ENCODE measurements around the gene PPA1. TPM values are rescaled to one million over a fixed set of nuclear protein-coding genes. Genes with fewer than 3 reads are reported as not detected.
A peak's percentile ranks its signal among the peaks of the same experiment; 100 is the strongest.

PPA1 gene
- total RNA-seq, 1 donor from 2014 or later: 175 TPM

DNA sequence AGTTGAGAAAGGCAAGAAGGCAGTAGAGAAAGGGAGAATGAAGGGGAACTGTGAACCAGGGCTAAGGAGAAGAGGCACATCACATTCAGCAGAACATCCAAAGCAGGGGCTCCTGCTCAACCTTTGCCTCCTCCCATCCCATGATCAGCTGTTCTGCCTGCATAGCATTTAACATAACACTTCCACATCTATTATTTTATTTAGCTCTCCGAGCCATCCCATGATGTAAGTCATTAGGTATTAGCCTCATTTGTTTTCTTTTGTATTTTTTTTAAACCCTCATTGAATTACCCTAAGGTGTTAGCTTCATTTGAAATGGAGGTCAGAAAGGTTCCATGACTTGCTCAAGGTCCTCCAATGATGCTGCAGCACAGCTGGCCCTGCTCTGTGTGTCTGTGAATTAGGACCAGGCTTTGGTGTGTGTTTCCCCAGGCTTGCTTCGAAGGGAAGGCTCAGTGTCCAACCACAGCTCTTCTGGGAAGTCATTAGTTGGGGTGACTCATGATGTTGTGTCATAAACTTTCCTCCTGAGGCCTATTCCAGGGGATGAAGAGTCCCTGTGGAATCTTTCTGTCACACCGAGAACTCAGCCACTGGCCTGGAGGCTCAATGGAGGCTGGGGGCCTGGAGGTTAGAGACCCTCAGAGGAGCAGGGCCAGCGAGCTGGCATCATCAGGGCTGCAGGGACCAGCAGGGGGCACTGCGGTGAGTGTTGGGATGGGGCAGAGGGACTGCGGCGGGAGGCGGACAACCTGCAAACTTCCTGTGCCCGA, 34.1 kb upstream of the PPA1 start:
- no peaks in the 10 kb centered on the region for H3K4me1 ChIP-seq
- DNase-seq: no peak

DNA sequence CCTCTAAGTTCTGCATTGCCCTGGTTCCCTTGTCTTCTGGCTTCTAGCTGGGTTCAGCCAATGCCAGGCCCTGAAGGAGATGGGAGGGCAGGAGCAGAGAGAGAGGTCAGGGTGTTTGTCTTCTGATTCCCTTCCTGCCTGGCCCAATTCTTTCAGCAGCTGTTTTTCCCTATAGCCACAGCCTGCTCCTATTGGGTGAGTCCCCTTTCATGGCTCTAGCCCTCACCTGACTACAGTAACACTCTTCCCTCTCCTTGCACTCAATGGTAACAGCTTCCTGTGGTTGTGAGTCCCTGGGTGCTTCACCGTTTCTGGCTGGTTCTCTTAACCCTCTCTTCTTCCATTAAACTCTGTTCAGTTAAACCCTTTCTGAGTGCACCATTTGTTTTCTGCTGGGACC, 33.5 kb upstream of the PPA1 start:
- Histone ChIP-seq H3K27ac (no peak overlapping the region), H3K36me3 (no peaks in the 10 kb centered on the region), H3K9me3 (no peaks in the 10 kb centered on the region), H3K4me1 (no peaks in the 10 kb centered on the region), H3K4me3 (no peak overlapping the region), H3K27me3 (no peaks in the 10 kb centered on the region)
- TF ChIP-seq, protein P1, sequence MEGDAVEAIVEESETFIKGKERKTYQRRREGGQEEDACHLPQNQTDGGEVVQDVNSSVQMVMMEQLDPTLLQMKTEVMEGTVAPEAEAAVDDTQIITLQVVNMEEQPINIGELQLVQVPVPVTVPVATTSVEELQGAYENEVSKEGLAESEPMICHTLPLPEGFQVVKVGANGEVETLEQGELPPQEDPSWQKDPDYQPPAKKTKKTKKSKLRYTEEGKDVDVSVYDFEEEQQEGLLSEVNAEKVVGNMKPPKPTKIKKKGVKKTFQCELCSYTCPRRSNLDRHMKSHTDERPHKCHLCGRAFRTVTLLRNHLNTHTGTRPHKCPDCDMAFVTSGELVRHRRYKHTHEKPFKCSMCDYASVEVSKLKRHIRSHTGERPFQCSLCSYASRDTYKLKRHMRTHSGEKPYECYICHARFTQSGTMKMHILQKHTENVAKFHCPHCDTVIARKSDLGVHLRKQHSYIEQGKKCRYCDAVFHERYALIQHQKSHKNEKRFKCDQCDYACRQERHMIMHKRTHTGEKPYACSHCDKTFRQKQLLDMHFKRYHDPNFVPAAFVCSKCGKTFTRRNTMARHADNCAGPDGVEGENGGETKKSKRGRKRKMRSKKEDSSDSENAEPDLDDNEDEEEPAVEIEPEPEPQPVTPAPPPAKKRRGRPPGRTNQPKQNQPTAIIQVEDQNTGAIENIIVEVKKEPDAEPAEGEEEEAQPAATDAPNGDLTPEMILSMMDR (IDR thresholded peaks at IDR 0.05): no peak
- DNase-seq (no peak), ATAC-seq (no peak)
- intact Hi-C loops (cut with DNase I): no loop called here

More for the DNA sequence above, 34.1 kb upstream of the PPA1 start:
- no peaks in the 10 kb centered on the region for H3K27me3 ChIP-seq
- TF ChIP-seq, protein P1 (IDR thresholded peaks at IDR 0.05): peak; percentile 28
- no peak overlapping the region for H3K4me3 ChIP-seq
- H3K27ac ChIP-seq: no peak overlapping the region
- H3K36me3 ChIP-seq: no peaks in the 10 kb centered on the region
- H3K9me3 ChIP-seq: no peaks in the 10 kb centered on the region
- ATAC-seq: peak; percentile 55
- intact Hi-C loops (cut with DNase I): no loop called here

DNA sequence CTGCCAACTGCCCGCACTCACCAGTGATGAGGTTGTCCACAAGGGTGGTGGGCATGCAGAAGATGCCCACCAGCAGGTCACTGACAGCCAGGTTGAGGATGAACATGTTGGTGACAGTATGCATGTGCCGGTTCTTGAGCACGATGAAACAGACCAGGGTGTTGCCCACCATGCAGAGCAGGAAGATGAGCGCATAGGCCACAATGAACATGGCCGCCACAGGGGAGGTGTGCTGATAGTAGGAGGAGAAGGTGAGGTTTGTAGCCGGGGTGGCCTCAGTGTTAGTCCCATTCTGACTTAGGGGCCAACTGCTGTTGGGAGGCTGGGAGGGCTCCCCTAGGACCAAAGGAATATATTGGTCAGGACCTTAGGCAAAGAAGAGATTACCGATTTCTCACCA, 32.8 kb upstream of the PPA1 start:
- H3K9me3 ChIP-seq: no peaks in the 10 kb centered on the region
- no peak overlapping the region for H3K27ac ChIP-seq
- no peaks in the 10 kb centered on the region for H3K27me3 ChIP-seq
- no peaks in the 10 kb centered on the region for H3K4me1 ChIP-seq
- DNase-seq (no peak), ATAC-seq (no peak)
- no peak overlapping the region for H3K4me3 ChIP-seq
- TF ChIP-seq, protein P1 (IDR thresholded peaks at IDR 0.05): no peak
- no peaks in the 10 kb centered on the region for H3K36me3 ChIP-seq
- intact Hi-C loops (cut with DNase I): no loop called here

DNA sequence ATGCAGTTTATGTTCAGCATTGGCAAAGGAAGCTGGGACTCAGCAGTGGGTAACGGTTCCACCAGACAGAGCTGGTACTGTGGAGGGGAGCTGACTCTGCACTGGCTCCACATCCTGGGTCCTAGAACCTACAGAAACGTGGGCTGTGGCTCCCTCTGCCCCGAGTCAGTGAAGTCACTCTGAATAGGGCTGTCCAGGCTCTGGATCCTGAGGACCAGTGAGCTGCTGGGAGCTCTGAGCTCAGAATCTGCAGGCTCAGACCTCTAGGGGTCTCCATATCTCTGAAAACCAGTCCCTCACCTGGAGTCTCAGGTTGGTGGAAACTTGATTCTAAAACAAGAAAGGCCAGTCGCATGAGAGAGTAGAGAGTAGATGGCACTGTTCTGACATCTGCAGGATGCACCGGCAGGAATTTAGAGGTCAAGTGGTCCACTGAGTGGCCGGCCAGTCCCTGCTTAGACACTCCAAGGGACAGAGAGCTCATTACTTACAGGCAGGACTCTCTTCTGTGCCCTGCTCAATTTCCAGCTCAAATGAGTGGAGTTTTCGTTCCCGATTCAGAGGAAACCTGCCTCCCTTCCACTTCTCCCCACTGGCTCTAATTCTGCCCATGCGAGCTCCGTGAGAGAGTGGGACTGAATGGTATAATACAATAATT, 31.9 kb upstream of the PPA1 start:
- ATAC-seq (peak; percentile 88), DNase-seq (no peak)
- no peaks in the 10 kb centered on the region for H3K4me1 ChIP-seq
- TF ChIP-seq, protein P1 (IDR thresholded peaks at IDR 0.05): peak; percentile 33
- intact Hi-C loops (cut with DNase I): no loop called here
- no peaks in the 10 kb centered on the region for H3K27me3 ChIP-seq
- no peaks in the 10 kb centered on the region for H3K9me3 ChIP-seq
- no peaks in the 10 kb centered on the region for H3K36me3 ChIP-seq
- H3K27ac ChIP-seq: no peak overlapping the region
- H3K4me3 ChIP-seq: no peak overlapping the region

DNA sequence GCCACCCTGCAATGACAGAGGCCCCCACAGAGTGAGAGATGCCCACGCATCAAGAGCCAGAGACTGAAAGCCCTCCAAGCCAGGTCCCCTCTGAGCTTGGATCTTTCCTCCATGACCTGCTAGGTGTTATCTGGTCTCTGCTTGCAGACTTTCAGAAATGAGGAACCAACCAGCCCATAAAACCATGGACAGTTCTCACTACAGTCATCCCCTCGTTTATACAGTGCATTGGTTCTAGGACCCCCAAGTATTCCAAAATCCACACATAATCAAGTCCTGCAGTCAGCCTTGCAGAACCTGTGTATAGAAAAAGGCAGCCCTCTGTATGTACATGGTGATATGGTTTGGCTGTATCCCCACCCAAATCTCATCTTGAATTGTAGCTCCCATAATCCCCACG, 27.5 kb upstream of the PPA1 start:
- no peak for ATAC-seq
- intact Hi-C loops (cut with DNase I): no loop called here
- TF ChIP-seq, protein P1 (IDR thresholded peaks at IDR 0.05): no peak
- Histone ChIP-seq H3K4me3 (no peak overlapping the region), H3K27ac (no peak overlapping the region), H3K36me3 (no peaks in the 10 kb centered on the region), H3K4me1 (peaks cover under 1% of the 10 kb centered on the region), H3K27me3 (peaks cover 6% of the 10 kb centered on the region), H3K9me3 (no peaks in the 10 kb centered on the region)
- DNase-seq: no peak

All from upper lobe of right lung (tissue), 1 donor.